ENCODE results near the gene RET.
A peak's percentile ranks its signal among the peaks of the same experiment; 100 is the strongest.

RET gene

DNA sequence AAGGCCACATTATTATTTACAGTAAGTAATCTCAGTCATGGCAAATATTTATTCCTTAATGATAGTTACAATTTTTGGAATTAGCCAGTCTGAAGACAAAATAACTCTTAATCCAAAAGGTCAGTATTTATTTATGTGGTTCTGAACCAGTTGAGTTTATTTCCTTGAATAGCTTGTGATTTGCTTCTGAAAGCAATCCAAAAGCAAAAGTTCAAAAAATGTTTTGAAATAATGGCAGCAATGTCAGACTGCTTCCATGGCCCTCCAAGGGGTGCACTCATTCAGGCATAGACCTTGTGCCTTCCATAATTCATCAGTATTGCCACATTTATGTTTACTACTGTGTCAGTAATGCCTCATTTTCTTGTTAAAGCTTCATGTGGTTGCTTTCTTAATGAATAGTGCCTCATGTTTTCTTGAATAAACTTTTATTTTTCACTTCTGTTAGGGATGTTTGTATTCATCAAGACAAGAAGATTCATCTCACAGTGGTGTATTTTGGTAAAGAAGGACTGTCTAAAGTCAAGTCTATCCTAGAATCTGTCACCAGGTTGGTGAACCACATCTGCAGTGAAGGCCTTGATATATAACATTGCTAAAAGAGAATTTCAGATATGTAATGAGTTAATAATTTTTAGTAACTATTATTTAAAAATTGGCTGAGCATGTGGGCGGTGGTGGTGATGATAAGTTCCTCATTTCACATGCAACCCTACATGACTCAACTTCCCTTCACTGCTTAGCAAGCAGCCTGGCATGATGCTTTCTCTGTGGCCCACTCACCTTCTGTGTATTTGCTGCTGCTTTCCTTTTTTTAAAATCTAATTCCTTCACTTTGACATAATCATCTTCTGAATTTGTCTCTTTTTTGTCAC lies 83.4 kb downstream of the RET start:
- ChIA-PET POLR2A (ENCODE audit: low non-redundant PET) (interaction anchor here (1.1 kb wide), 1 partner anchor 11 kb away, joined by 4 read pairs; no protein-coding TSS in a partner anchor), CTCF (interaction anchor here (1.0 kb wide), 1 partner anchor 45 kb away, joined by 3 read pairs; no protein-coding TSS in a partner anchor)
- TF ChIP-seq, protein P1, sequence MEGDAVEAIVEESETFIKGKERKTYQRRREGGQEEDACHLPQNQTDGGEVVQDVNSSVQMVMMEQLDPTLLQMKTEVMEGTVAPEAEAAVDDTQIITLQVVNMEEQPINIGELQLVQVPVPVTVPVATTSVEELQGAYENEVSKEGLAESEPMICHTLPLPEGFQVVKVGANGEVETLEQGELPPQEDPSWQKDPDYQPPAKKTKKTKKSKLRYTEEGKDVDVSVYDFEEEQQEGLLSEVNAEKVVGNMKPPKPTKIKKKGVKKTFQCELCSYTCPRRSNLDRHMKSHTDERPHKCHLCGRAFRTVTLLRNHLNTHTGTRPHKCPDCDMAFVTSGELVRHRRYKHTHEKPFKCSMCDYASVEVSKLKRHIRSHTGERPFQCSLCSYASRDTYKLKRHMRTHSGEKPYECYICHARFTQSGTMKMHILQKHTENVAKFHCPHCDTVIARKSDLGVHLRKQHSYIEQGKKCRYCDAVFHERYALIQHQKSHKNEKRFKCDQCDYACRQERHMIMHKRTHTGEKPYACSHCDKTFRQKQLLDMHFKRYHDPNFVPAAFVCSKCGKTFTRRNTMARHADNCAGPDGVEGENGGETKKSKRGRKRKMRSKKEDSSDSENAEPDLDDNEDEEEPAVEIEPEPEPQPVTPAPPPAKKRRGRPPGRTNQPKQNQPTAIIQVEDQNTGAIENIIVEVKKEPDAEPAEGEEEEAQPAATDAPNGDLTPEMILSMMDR (conservative IDR thresholded peaks at IDR 0.05; ENCODE audit: low read depth) = no peak
- H3K27ac ChIP-seq = no peak overlapping the region
- DNase-seq (ENCODE audit: low spot score) = peak; percentile 26

DNA sequence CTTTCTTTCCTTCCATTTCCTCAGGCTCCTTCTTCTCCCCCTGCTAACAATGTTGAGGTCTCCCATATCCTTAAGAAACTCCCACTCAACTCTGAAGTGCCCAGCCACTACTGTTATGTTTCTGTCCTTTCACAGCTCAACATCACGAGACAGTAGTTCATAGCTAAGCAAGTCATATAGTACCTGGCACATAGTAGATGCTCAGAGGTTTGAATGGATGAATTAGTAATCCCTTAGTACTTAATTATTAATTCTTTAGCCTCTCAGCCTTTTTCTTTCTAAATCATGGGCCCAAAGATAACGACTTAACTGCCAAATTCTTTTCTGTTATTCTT lies 84.0 kb downstream of the RET start:
- ChIA-PET POLR2A (ENCODE audit: low non-redundant PET) (interaction anchor here (1.1 kb wide), 1 partner anchor 10 kb away, joined by 4 read pairs; no protein-coding TSS in a partner anchor), CTCF (no interaction called here)
- no peak for DNase-seq (ENCODE audit: low spot score)
- TF ChIP-seq, protein P1 (conservative IDR thresholded peaks at IDR 0.05; ENCODE audit: low read depth) = no peak
- no peak overlapping the region for H3K27ac ChIP-seq

DNA sequence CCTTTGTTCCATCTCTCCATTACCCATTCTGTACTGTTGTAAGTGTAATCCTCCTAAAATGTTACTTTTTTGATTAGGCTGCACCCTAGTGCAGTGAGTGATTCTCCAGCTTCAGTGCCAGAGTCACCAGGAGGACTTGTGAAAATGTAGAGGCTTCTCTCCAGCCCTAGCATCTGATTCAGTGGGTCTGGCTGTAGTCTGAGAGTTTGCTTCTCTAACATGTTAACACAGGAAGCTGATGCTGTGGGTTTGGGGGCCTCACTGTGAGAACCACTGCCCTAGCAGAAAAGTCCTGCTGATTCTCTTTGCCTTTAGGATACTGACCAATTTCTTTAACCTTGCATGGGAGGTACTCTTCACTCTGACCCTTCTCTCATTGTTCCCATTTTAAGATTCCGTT lies 85.7 kb downstream of the RET start:
- POLR2A ChIA-PET (ENCODE audit: low non-redundant PET) = no interaction called here
- no peak overlapping the region for H3K27ac ChIP-seq
- DNase-seq (ENCODE audit: low spot score) = no peak
- CTCF ChIA-PET = interaction anchor here (0.5 to 1.0 kb wide), 2 partner anchors 12 to 23 kb away, joined by 3 to 5 read pairs; no protein-coding TSS in a partner anchor
- TF ChIP-seq, protein P1 (conservative IDR thresholded peaks at IDR 0.05; ENCODE audit: low read depth) = no peak

DNA sequence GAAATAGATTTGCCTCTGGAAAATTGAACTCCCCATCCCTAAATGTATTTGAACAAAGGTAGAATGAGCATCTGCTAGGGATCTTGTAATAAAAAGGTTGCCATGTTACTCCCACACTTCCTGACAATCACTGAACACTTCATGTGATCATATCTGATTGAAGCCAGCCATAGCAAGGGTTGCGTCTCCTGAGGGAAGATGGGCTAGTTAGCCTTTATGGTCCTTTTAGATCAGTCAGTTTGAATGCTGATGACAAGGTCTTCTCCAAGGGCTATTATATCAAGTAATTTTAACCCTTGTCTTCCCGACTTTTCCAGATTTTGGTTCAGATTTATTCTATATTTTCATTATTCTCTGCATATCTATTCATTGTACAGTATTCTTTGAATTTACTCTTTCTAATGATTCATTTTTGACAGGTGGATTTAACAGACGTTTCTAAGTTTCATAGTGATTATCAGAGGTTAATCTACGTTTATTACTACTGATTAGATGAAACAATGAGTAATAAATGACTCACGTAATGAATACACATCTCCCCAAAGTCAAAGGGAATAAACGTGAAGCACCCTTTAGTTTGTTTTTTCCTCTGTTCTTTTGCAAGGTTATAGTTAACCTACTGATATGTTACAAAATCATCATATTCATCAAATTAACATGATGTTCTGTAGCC lies 89.5 kb downstream of the RET start:
- CTCF ChIA-PET = interaction anchor here (0.6 kb wide), 1 partner anchor 404 kb away, joined by 3 read pairs; no protein-coding TSS in a partner anchor
- no peak for DNase-seq (ENCODE audit: low spot score)
- POLR2A ChIA-PET (ENCODE audit: low non-redundant PET) = no interaction called here

DNA sequence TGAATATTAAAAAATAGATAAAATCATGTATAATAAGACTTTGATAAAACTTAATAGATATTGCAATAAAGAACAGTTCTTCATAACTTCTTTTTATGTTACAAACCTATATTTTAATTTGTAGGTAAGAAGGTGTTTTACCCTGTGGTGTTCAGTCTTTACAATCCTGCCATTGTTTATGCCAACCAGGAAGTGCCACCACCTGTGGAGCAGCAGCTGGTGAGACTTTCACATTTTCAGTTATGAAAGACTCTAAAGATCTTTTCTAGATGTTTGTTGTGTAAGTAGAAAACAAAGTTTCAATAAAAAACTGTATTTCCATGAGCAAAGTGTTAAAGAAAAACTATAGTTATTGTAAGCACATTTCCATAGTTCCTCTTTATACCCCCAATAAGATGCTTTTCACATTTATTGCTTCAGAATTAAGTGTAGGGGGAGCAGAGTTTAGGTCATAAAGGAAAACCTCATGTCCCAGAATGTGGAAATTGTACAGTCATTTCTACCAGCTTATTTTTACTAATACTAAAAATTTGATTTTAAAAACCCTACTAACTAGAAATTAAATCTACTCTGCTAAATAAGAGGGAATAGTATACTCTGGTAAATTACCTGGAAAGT lies 90.1 kb downstream of the RET start:
- DNase-seq (ENCODE audit: low spot score) = no peak
- ChIA-PET POLR2A (ENCODE audit: low non-redundant PET) (no interaction called here), CTCF (interaction anchor here (0.7 kb wide), 1 partner anchor 9 kb away, joined by 3 read pairs; no protein-coding TSS in a partner anchor)
- H3K27ac ChIP-seq = no peak overlapping the region
- TF ChIP-seq, protein P1 (conservative IDR thresholded peaks at IDR 0.05; ENCODE audit: low read depth) = no peak

More for the DNA sequence above, 89.5 kb downstream of the RET start:
- TF ChIP-seq, protein P1 (conservative IDR thresholded peaks at IDR 0.05; ENCODE audit: low read depth) = no peak
- H3K27ac ChIP-seq = no peak overlapping the region

DNA sequence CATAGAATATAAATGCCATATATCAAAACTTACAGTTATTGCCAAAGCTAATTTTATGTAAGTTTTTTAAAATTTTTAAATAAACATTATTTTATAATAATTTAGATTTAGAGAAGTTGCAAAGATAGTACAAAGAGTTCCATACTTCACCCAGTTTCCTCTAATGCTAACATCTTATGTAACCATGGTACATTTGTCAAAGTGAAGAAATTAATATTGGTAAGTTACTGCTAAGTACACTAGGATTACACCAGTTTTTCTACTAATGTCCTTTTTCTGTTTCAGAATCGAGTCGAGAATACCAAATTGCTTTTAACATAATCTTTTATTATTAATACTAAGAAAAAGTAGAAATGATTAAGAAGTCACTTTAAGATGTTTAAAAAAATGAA lies 90.6 kb downstream of the RET start:
- ChIA-PET CTCF (interaction anchor here (0.7 kb wide), 1 partner anchor 9 kb away, joined by 3 read pairs; no protein-coding TSS in a partner anchor), POLR2A (ENCODE audit: low non-redundant PET) (no interaction called here)
- no peak overlapping the region for H3K27ac ChIP-seq
- no peak for DNase-seq (ENCODE audit: low spot score)
- TF ChIP-seq, protein P1 (conservative IDR thresholded peaks at IDR 0.05; ENCODE audit: low read depth) = no peak

All from RWPE1 (cell line).